ENCODE data around the gene IFT122.

The IFT122 gene

DNA sequence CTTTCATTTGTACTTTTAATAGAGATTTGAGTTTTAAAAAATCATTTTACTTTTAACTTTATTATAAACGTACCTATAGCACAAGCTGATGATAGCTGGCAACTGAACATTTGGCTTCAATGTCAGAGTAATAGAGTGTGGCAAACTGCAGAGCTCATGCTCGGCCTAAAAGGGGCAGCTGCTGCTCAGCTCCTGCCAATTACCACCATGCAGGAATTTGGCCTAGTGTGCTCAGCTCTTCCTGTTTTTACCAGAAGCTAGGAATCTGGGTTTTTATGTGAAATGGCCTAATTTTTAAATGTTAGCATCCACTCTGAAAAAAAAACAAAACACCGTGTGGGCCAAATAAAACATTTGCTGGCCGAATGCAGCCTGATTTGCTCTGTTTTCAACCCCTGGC, 1.8 kb downstream of the IFT122 start:
- DNase-seq: no peak

DNA sequence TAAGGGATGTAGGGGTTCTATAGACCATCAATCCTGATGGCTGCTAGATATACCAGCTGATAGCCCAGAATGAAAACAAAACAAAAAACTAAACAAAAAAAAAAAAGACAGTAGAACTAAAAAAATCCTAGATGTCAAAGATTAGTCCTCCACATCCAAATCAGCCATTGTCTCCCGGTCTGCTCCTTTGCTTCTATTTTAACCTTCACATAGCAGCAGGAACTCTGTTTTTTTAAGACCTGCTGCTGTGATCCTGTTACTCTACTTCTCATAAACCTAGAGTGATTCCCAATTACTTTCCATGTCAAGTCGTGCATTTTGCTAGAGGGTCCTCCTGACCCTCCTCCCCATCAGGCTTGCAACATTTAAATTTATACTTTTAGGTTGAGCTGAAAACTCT, 2.5 kb downstream of the IFT122 start:
- DNase-seq: no peak

DNA sequence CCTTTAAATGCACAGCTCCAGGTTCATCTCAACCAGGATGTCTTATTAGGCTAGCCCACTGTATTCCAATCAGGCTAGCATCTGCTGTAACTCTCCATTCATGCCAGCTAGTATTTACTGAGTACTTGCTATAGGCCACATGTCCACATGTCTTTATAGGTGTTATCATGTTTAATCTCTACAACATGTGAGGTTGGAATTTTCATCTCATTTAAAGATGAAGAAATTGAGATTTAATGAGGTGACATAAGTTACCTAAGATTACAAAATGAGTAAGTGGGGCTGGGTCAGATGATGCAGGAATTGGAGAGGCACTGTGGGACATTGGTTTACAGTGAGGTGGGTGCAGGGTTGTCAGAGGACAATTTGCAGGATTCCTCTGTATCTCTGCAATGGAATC, 2.9 kb downstream of the IFT122 start:
- no peak for DNase-seq

DNA sequence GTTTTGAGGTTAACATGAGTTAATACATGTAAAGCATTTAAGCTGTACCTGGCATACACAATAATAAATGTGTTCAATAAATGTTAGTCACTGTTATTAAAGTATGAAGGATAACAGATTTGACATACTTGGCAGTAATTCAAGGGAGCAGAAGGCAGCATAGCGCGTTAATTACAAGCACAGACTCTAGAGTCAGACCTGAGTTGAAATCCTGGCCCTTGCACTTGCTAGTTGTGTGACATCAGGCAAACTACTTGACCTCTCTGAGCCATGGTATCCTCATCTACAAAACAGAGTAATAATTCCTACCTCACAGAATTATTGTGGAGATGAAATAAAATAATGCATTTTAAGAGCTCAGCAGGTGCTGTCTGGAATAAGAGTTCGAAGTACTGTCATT, 5.4 kb downstream of the IFT122 start:
- DNase-seq: no peak

DNA sequence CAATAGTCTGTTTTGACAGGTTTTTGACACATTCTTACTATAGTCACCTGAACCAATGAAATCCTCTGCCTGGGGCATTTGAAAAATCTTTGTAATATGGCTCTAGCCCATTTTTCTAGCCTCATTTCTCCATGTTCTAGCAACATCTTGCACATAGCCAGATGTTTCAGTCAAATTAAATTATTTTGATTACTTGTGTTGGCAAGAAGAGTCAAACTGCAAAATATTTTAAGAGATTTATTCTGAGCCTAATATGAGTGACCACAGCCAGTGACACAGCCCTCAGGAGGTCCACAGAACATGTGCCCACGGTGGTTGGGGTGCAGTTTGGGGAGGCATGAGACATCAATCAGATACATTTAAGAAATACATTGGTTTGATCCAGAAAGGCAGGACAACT, 6.9 kb downstream of the IFT122 start:
- no peak for DNase-seq

DNA sequence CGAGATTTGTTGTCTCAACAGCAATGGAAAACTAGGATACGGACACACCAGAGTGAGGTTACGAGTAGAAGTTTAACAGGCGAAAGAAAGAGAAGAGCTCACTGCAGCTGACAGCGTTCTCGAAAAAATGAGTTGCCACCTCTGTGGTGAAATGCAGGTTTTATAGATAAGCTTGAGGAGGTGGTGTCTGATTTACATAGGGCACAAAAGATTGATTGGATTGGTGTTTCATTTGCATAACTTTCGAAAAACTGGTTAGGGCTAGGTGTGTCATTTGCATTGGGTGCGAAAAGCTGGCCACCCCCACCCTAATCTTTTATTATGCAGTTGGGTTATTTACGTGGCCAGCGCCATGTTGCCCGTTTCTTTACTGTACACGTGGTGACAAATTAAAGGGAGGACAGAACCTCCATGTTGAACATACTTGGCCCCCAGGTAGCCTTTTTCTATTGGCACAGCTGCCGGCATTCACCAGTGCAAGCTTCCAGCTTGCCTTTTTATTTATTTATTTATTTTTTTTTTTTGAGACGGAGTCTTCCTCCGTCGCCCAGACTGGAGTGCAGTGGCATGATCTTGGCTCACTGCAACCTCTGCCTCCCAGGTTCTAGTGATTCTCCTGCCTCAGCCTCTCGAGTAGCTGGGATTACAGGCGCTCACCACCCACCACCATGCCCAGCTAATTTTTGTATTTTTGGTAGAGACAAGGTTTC, 8.3 kb downstream of the IFT122 start:
- DNase-seq: no peak

DNA sequence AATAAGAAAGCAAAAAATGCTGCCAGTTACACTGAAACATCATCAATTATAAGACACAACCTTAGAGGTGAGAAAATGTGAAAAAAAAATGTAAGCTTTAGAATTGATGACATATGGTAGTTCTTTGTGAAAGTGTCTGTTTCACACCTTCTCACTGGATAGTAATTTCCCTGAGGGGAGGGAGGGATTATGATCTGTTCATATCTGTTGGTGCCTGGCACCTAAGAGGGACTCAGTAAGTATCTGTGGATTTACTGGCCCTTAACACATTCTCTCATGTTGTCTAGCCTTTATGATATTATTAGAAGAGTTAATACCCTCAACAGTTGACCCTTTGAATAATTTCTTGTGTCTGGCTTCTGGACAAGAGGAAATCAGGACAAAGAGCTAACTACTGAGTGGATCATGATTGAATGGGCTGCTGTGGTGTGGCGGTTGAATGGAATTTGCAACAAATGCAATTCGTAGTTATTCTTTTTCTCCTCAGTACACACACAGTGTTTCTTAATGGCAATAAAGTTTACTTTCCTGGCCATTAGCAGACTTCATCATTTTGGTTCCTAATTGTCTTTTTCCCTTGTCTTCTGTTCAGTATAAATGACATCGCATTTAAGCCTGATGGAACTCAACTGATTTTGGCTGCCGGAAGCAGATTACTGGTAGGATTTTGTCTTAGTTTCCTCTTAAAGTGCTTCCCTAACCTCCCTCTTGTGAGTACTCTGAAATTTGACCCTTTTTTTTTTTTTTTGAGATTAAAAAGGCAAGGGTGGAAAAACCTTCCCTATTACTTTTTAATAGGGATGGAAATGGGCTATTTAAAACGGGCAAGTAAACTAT, 9.5 kb downstream of the IFT122 start:
- no peak for DNase-seq

DNA sequence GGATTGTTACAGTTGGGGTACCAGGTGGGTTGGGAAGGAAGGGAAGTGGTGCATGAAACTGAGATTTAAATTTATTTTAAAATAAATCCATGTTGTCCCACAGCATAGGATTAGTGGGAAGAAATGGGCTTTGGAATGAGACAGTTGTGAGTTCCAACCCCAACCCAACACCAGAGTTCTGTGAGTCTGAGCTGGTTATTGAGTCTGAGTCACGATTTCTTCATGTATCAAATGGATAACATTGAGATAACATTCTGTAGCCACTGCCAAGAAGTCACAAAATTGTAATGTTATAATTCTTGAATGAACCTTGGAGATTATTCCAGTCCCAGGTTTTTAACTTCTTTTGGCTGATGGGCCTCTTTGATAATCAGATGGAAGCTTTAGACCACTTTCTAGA, 13.7 kb downstream of the IFT122 start:
- no peak for DNase-seq

DNA sequence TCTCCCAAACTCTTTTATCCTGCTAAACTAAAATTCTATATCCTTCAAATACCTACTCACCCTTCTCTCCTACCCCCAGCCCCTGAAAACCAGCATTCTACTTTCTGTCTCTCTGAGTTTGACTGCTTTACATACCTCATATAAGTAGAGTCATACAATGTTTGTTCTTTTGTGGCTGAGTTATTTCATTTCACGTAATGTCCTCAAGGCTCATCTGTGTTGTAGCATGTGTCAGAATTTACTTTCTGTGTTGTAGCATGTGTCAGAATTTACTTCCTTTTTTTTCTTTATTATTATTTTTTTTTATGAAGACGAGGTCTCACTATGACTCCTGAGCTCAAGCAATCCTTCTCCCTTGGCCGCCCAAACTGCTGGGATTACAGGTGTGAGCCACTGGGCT, 20.1 kb downstream of the IFT122 start:
- no peak for DNase-seq

DNA sequence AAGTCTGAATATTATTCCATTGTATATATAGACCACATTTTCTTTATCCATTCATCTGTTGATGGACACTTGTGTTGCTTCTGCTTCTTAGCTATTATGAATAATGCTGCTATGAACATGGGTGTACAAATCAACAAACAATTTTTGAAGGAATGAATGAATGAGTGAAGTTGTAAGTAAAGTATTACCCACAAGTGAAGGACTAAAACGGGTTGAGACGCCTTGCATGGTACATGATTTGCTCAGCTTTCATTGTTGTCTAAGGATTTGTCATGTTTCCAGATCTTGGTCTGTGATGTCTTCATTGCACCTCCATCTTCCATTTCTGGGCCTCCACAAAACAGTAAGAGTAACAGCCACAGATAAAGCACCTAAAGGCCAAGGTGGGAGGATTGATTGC, 20.5 kb downstream of the IFT122 start:
- no peak for DNase-seq

DNA sequence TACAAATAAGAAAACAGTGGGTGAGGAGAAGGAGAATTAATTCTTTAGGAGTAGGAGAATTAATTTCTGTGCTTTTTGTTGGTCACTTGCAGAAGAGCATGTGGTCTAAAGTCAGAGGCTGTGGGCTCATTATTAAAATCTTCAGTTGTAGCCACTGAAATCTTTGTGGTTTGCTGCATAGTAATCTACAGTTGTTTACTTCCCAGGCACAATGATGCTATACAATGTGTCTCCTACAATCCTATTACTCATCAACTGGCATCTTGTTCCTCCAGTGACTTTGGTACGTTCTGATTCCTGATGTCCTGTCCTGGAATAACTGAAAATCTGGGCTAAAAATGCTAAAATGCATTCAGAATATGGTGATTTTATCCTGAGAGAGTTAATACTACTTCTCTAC, 21.0 kb downstream of the IFT122 start:
- no peak for DNase-seq

DNA sequence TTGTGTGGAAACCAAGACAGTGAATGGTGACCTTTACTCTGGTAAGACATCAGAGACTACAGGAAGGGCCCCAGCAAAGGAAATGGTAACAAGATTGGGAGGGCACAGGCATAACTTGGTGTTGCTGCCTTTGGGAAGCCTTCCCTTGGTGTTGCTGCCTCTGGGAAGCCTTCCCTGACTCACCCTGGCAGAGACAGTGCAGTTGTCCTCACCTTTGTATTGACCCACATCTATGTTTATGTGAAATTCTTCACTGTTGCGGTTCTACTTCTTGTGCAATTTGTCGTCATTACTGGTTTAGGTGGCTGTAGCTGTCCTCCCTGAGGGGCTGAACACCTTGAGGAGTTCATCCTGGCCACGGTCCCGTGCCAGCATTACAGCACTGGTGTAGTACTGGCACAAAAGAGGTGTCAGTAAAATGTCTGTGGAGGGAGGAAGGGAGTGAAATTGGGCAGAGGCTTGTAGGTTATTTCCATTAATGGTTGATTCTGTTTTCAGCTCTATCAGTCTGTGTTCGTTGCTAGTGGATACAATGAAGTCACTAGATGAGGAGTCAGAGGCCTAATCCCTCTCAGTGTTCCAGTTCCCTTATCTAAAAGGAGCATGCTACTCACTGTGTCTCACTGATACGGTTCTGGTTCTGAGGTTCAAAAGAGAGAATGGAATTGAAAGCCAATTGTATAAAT, 21.6 kb downstream of the IFT122 start:
- DNase-seq: no peak

DNA sequence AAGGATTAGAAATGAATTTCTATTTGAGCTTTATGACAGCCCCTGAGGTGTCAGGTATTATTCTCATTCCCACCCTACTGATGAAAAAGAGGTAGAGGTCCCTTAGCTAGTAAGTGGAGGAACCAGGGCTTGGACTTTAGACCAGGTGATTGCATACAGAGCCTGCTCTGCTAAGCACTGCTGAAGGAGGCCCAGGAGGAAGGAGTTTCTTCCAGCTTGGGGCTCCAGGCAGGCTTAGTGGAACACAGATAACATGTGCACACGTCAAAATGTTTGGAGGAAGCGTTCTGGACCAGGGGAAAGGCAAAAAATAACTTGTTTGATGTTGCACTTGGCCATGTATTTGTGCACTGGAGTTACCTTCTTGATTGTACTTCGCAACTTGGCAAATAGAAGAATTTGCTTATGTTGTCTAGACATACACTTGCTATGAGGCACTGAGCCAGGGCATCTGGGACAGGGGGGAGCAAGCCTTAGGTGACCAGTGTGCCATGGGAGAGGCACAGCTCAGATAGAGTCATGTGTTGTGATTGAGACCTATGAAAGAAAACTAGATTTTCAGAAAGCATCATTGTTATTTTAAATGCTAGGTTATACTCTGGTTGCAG, 22.4 kb downstream of the IFT122 start:
- DNase-seq: no peak

DNA sequence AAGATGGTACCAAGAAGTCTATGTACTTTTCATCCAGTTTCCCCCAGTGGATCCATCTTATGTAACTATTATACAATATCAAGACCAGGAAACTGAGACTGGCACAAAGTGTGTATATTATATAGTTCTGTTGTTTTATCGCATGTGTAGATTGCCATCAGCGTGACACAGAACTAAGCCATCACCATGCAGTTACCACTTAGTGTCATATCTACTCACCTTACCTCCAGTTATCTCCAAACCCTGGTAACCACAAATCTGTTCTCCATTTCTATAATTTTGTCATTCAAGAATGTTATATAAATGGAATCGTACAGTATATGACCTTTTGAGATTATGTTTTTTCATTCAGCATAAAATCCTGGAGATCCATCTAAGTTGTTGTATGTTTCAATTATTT, 23.1 kb downstream of the IFT122 start:
- no peak for DNase-seq

DNA sequence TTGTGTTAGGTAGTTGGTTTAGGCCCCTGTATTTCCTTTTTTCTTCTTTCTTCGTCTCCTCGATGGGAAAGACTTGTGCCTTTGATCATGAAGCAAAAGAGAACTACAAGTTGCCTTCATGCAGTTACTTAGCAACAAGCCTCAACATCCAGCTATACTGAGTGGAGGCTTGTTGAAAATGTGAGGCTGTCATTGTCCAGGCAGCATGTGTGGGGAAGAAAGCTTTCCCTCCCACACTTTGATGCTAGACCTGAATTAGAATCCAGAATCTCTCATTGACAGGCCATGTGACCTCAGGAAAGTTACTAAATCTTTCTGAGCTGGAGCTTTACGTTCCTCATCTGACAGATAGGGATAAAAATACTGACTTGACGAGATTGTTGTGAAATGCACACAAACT, 23.7 kb downstream of the IFT122 start:
- DNase-seq: no peak

DNA sequence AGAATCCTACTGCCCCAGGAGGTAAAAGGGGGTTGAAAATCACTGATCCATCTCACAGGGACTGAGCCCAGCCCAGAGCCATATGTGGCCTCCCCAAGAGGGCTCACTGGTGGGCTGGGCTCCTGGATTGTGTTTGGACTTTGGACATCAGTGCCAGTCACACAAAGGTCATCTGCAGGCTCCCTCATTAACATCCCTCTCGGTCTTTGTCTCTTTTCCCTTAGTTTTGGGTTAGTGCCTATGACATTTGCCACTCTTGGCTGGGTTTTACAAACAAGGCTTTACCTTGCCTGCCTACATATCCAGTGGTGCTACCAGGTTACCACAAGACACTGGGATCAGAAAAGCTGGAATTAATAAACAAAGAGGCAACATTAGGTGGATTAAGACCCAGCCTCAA, 27.9 kb downstream of the IFT122 start:
- DNase-seq: no peak

DNA sequence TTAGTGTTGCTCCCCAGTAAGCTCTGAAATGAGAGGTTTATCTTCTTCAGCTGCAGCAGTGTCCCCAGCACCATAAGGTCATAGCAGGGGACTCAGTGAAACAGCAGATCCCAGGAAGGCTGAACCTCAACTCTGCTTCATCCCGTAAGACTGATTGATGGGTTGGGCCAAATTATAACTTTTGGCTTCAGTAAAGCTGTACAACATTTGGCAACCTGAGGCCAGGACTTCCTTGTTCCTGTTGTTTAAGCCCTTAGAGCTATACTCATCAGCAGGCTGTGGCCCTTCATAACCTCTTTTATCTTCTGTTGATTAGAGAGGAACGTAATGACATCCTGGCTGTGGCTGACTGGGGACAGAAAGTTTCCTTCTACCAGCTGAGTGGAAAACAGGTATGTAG, 29.0 kb downstream of the IFT122 start:
- DNase-seq: no peak

DNA sequence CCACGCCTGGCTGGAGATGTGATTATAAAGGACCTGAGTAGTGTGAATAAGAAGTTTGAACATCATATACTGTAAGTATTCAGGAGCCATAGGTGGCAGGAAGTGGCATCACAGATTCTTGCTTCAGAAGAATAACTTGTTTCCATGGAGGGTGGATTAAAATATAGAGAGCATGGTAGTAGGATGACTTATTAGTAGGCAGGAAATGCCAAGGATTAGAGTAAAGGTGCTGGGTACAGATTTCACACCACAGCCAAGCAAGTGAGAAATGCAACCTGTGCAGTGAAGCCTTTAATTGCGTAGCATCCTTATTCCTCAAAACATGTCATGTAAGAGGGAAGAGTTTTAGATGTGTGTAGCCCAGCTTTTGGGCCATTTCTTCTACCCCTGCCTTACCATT, 30.8 kb downstream of the IFT122 start:
- no peak for DNase-seq

DNA sequence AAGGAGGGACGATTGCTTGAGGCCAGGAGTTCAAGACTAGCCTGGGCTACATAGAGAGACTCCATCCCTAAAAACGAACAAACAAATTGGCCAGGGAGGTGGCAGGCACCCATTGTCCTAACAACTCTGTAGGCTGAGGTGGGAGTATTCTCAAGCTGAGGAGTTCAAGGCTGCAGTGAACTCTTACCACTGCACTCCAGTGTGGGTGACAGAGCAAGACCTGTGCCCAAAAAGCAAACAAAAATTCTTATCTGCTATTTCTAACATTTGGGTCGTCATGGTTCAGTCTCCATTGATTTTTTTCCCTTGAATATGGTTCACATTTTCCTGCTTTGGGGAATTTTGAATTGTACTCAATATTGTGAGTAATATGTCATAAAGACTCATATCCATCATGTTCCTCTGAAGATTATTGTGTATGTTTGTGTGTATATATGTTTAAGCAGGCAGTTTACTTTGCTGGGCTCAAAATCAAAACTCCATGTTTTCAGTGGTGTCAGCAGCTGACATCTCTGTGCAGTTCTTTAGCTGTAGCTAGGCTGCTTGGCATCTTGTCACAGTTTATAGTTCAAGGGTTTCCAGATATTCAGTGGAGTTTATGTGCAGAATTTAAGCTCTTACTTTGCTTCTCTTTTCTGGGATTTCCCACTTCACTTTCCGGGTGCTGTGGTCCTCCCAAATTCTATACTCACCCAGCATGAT, 33.2 kb downstream of the IFT122 start:
- no peak for DNase-seq

DNA sequence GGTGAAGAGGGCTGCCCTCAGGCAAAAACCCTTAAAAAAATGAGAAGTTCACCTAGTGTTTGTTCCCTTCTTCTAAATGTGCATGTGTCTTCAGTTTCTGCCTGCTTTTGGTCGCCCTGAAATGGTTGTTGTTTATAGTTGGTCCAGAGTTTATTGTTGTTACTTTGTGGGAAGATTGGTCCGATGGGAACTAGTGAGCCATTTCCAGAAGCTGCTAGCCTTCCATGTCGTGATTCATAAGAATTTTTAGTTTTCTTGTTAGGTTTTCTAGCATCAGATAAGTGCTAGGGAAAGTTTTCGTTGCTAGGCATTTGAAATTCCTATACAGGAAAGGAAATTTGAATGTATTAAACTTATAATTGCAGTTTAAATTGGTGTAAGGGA, 33.7 kb downstream of the IFT122 start:
- no peak for DNase-seq

DNA sequence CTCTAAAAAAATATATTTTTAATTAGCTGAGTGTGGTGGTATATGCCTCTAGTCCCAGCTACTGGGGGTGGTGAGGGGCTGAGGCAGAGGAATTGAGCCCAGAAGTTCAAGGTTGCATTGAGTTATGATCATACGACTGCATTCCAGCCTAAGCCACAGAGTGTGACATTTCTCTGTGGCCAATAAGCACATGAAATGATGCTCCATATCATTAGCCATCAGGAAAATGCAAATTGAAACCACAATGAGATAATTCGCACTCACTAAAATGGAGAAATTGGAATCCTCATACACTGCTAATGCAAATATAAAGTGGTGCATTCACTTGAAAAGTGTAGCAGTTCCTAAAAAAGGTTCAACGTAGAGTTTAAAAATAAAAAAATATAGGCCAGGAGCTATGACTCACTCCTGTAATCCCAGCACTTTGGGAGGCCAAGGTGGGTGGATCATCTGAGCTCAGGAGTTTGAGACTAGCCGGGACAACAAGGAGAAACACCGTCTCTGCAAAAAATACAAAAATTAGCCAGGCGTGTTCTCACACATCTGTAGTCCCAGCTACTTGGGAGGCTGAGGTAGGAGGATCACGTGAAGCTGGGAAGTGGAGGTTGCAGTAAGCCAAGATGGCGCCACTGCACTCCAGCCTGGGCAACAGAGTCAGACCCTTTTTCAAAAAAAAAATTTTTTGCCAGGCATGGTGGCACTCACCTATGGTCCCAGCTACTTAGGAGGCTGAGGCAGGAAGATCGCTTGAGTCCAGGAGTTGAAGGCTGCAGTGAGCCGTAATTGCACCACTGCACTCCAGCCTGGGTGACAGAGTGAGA, 35.2 kb downstream of the IFT122 start:
- no peak for DNase-seq

DNA sequence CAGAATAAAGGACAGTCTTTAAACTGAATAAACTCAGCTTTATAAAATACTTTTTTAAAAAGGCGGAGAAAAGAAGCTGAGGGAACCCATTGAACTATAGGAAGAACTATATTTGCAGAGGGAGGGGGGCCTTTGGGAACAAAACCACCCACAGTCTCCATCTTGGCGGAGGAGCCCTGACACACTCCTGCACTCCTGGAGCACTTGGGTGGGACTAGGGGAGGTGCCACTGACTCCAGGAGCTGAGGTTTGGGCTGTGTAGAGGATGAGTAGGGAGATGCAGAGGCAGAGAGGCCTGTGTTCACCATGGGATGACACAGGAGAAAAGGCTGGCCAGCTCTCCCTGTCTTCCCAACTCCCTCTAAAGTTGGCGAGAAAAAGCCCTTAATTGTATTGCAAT, 35.8 kb downstream of the IFT122 start:
- no peak for DNase-seq

Measured in activated gamma-delta T cell (primary cell).